ENCODE data around the gene KCTD20.

The KCTD20 gene

DNA sequence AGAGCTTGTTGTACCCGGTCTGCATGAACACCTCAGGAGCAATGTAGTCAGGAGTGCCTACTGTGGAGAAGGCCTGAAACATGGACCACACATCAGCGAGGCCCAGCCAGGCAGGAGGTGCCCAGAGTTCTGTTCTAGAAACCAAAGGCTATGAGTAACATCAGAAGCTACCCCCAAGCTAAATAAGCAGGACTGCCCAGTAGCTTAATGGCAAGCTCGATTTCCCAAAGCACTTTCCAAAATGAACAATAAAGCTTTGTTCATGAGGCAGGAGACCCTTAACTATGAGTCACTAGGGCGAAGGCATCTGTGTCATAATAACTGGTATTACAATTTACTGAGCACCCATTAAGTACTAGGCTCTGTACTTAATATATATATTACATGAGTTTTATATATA, 57.1 kb downstream of the KCTD20 start:
- no peak for DNase-seq

GRCh38 chr6:36501686-36502085, 58.9 kb downstream of the KCTD20 start:
- no peak for DNase-seq

DNA sequence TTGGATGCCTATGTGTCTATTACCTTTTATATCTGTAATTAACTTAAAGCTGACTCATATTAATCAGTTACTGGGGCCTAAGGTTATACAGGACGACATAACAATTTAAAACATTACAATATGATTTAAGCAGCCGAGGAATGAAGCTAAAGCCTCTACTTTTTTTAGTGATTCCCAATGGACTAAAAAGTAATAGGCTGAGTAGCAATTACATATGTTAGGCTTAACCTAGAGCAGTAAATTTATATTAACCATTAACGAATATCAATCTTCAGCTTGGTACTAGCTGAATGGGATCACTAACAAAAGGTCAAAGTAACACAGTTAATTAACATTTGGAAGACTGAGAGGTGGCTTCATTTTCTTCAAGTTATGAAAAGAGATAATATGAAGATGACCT, 61.4 kb downstream of the KCTD20 start:
- no peak for DNase-seq

GRCh38 chr6:36504982-36505381, 62.2 kb downstream of the KCTD20 start:
- no peak for DNase-seq

DNA sequence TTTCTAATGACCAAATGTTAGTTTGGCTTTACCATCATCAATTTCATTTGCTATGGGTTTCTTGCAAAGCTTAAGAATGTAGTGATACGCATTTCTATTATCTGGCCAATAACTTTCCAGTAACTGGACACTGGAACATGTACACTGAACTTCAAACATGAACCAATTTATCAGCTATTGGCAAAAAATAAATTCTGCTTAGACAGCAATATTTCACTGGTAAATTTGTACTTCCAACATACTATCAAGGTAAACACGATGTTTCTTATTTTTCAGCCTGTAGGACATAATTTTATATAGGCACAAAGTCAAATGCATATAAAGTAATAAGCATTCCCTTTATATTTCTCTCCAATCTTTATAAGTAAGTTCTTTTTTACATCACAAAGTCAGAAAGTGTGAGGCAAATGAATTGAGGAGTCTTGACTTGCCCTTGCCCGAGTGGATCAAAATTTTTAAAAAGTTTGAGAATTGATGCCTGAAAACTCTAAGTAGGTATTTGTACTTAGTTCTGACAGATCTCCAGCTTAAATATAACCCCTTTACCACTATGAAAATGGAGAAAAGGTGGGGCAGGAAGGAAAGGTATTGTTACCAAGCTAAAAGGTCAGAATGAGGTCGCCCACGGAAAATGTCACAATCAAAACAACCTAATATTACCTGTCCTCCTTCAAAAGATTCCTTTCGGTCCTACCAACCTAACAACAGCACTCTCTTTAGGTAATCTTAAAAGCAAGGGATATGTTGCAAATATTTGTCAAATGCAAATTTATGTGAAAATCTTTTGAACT, 63.1 kb downstream of the KCTD20 start:
- no peak for DNase-seq

GRCh38 chr6:36506611-36507010, 63.8 kb downstream of the KCTD20 start:
- no peak for DNase-seq

DNA sequence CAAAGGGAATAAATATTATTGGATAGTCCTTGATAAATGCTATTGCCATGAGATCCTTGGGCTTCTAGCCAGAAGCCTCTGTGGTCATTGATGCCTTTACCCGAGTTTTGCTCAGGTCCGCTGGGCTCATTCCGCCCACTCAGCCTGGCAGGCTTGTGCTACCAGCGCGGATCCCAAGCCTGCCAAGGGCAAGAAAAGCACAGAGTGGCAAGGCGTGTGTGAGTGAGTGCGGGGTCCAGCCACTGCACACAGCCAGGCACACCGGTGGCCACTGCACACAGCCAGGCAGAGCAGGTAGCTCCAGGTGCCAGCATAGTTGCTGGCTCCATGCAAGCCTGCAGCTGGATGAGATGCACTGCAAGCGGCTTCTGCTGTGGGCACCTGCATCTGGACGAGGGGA, 65.7 kb downstream of the KCTD20 start:
- no peak for DNase-seq

DNA sequence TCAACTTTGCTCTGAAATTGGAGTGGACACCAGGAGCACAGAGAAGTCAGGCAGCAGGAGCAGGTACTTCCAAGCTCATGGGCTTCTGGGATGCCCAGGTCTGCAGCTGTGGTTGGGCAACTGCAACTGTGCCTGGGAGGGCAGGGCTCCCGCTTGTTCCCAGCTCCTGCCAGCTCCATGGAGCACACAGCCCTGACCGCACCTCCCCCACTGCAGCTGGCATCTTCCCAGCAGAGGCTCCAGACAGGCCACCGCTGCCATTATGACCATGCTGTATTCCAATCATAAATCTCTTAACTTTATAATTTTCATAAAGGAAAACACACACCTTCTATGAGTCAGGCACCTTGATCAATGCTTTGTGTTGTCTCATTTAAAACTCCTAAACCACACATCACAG, 67.6 kb downstream of the KCTD20 start:
- no peak for DNase-seq

- no peak for DNase-seq
Observed at GRCh38 chr6:36514554-36515456, 72.0 kb downstream of the KCTD20 start.

DNA sequence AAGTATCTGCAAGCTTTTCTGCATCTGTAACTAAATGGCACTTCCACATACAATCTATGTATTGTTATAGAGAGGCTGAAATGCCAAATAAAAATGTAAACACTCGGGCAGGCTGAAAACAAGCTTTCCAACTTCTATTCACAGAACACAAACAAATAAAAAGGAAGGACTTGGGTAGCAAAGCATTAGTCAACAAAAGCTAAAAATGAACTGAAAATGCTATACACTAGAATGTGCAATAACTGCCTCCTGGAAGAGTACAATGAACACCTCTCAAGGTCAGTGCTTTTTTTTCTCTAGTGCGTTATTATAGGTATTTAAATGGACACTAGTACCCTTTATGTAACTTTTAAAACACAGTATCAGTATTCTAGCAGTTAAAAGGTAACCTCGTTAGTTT, 73.0 kb downstream of the KCTD20 start:
- no peak for DNase-seq

DNA sequence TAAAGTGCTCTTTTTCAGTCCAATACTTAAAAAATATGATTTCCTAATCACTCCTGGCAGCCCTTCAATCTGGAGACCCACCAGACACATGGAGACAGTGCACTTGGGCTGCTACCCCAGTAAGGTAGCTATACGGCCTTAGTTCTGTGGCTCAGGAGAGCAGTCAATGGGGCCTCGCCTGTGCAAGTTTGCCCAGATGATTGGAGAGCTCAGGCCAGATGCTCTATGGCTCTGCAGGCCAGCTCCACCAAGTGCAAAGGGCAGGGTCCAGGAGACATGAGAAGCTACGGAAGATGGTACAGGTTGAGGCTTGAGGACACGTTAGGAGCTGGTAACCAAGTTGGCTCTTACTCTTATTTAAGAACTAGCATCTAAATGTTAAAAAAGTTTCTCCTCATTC, 73.8 kb downstream of the KCTD20 start:
- DNase-seq, result no peak

GRCh38 chr6:36516988-36517387, 74.2 kb downstream of the KCTD20 start:
- no peak for DNase-seq

GRCh38 chr6:36517408-36517807, 74.6 kb downstream of the KCTD20 start:
- no peak for DNase-seq

DNA sequence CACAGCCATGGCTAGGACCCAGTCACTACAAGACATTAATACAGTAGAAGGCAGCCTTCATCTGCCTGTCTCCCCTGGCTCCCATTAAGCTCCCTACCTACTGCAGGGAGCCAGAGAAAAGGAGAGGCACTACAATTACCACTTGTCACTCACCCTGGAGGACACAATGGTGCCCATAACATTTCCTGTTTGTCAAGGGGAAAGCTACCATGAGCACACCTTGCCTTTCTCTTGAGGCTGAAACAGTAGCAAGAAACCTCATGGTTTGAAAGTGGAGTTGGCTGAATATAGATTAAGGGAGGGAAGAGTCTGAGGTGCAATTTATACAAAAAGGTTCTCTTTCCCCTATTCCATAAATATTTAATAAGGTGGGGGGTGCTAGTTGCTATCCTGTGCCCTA, 76.6 kb downstream of the KCTD20 start:
- no peak for DNase-seq

- DNase-seq, result no peak
Observed at GRCh38 chr6:36523451-36523850, 80.7 kb downstream of the KCTD20 start.

DNA sequence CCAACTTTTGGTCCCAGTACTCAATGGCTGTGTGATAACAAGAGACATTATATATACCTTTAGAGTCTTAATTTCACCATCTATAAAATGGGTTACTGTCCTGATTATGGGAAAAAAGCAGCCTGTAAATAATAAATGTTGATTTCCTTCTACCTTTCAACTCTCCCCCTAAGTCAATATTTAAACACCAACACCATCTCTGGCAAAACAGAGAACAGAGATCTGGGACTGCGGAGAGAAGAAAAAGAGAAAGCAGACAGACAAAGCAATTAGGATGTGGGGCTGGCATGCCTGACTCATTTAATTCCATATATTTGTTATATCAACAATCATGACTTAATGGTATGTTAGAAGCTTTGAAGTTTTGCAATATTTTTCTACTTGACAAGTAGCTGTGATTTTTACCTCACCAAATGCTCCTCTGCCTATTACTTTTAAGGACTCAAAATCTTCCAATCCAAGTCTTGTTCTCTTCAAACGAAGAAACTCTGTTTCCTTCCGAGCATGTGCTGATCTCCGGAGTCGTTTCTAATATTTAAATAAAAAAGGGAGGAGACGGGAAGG, 81.2 kb downstream of the KCTD20 start:
- DNase-seq, result no peak

DNA sequence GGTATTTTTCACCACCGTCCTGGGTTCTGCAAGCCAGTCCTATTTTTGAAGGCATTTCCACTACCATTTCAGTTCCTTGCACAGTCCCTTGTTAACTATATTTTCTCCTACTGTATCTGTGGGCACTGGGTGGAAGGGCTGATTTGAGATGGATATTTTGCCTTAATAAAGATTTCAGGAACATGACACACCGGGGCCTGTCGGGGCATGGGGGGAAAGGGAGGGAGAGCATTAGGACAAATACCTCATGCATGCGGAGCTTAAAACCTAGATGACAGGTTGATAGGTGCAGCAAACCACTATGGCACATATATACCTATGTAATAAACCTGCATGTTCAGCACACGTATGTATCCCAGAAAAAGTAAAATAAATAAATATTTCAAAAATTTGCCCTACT, 82.1 kb downstream of the KCTD20 start:
- no peak for DNase-seq

DNA sequence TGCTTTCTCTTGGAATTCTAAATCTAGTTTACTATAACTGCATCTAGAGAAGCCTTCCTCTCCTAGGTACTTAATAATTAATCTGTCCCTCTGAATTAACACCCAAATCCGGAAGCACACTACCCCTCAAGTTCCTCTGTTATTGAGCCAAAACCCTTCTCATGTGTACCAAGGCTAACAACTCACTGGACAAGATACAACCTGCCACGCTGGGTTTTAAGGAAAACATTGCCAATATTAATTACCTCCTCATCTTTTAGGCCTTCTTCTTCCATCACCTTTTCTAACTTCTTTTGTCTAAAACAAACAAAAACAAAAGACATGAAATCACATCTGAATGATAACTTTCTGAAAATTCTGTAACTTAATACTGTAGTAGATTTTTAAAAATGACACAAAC, 82.5 kb downstream of the KCTD20 start:
- DNase-seq, result no peak

DNA sequence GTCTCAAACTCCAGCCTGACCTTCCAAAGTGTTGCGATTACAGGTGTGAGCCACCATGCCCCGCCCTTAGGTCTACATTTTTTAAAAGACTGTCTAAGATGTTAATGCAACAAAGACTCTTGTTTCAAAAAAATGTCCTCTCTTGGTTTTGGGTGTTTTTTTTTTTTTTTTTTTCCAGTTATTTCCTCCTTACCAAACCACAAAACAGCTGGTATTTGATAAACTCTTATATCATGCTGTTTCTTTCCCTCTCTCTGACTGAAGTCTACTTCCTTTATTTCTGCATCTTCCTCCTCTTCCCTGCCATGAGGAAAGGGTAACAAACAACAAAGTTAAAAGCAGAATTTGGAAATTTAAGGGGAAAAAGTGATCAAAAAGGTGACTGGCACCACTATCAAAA, 83.3 kb downstream of the KCTD20 start:
- peak; percentile 63 for DNase-seq

- no peak for DNase-seq
Observed at GRCh38 chr6:36533321-36533720, 90.5 kb downstream of the KCTD20 start.

GRCh38 chr6:36536873-36537547, 94.2 kb downstream of the KCTD20 start:
- DNase-seq, result no peak

- DNase-seq, result no peak
Observed at GRCh38 chr6:36539814-36540568, 97.2 kb downstream of the KCTD20 start.

Measured in hematopoietic multipotent progenitor cell treated with erythropoietin and hydrocortisone succinate and interleukin-3 and kit ligand, for 8 days (in vitro differentiated cells).